Tibial nerve (tissue), 4 donors: ENCODE measurements around the gene SLC22A12. TPM values are rescaled to one million over a fixed set of nuclear protein-coding genes. Genes with fewer than 3 reads are reported as not detected.

Experiments used
- DNase-seq, 2 donors: peaks; one replicate each; pipeline ENCODE4 v3.0.0-alpha.2; 2019; ENCODE audit warnings: low spot score in 2 of 2
- H3K27ac ChIP-seq, 4 donors: fragments of 200-600 bp; sonication (generic) in 3 of 4; one replicate each; pipeline ENCODE4 v1.5.1; 2017 to 2019; ENCODE audit warnings: mild to moderate bottlenecking in 1 of 4
- H3K27me3 ChIP-seq, 2 donors: fragments of 200-600 bp; sonication (generic) in 1 of 2; one replicate each; pipeline versions ENCODE4 v1.5.1 to v1.6.0; 2017 to 2019
- H3K36me3 ChIP-seq, 3 donors: fragments of 200-600 bp; sonication (generic); one replicate each; pipeline ENCODE4 v1.5.1; 2018 to 2019
- H3K4me1 ChIP-seq, 4 donors: fragments of 200-600 bp; sonication (generic) in 3 of 4; one replicate each; pipeline ENCODE4 v1.5.1; 2017 to 2019
- H3K4me3 ChIP-seq, 4 donors: fragments of 200-600 bp; sonication (generic) in 3 of 4; one replicate each; pipeline ENCODE4 v1.5.1; 2017 to 2019; ENCODE audit warnings: mild to moderate bottlenecking in 1 of 4, moderate library complexity in 1 of 4
- H3K9me3 ChIP-seq, 4 donors: fragments of 200-600 bp; sonication (generic) in 3 of 4; one replicate each; pipeline ENCODE4 v1.5.1; 2017 to 2019
- CTCF ChIP-seq, 5 experiments: fragments of 200-600 bp in 3 of 5; fragments of 450-650 bp in 2 of 5; sonication (generic) in 3 of 5; IDR thresholded peaks; one replicate each; pipeline ENCODE4 v1.5.1; 2016 to 2019; ENCODE audit warnings: antibody characterized with exemption in 5 of 5, mild to moderate bottlenecking in 3 of 5, moderate library complexity in 2 of 5
- EP300 ChIP-seq, 2 donors: sonication (generic); formaldehyde crosslinking; IDR thresholded peaks; one replicate each; pipeline ENCODE4 v1.6.1; 2017; ENCODE audit warnings: antibody characterized with exemption in 2 of 2, mild to moderate bottlenecking in 1 of 2
- POLR2A ChIP-seq, 2 donors: fragments of 450-650 bp; IDR thresholded peaks; one replicate each; pipeline ENCODE4 v1.6.1; 2017; ENCODE audit warnings: antibody characterized with exemption in 2 of 2, mild to moderate bottlenecking in 2 of 2, moderate library complexity in 2 of 2
- WGBS, 2 donors: methylation state at CpG; one replicate each; pipeline ENCODE4 v1.1.5; 2018; 5-methylcytosine and 5-hydroxymethylcytosine counted together
- total RNA-seq, 4 donors: library from RNA; depleted of rRNA; stranded (reverse); fragments of >200 nt; gene quantifications; one replicate each; pipeline ENCODE4 v1.1.0, GENCODE V29; 2016

The SLC22A12 gene
- total RNA-seq, 4 donors from 2014 or later: 0.30 TPM; not detected in 3

DNA sequence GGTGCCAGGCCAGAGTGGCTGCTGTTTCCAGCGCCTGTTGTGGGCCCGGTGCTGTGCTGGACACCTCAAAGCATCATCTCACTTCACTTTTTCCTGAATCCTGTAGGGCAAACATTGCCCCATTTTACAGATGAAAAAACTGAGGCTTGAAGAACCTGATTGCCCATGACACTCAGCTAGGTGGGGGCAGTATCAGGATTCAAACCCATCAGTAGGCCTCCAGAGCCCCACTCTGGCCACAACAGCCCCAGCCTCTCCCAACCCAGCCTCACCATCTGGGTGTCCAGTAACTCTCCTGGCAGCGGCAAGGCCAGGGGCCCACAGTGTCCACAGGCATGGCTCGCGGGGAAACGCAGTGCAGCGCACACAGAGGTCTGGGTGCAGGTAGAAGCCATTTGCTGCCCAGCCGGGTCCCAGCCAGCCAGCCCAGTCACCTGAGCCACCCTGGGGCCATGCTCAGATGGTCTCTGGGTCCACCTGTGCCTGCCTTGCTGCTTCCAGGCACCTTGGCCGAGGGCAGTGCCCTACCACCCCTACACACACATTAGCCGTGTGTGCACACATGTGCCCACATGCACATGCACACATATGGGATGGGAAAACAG, 11.5 kb downstream of the SLC22A12 start:
- H3K9me3 ChIP-seq: no peaks in the 10 kb centered on the region
- H3K4me1 ChIP-seq: peaks cover 0 to 9% (median 0%) of the 10 kb centered on the region in 4 donors
- no peak for TF ChIP-seq POLR2A (IDR thresholded peaks at IDR 0.05)
- TF ChIP-seq CTCF (IDR thresholded peaks at IDR 0.05): no peak
- no peak for TF ChIP-seq EP300 (IDR thresholded peaks at IDR 0.05)
- H3K27me3 ChIP-seq: peaks cover 0 to 7% of the 10 kb centered on the region in 2 donors
- H3K36me3 ChIP-seq: no peaks in the 10 kb centered on the region
- H3K27ac ChIP-seq: no peak overlapping the region
- WGBS, 2 donors: 82 to 91% methylated on average over 5 to 9 of the region's 10 CpGs
- H3K4me3 ChIP-seq: no peak overlapping the region
- DNase-seq: no peak

- 83 to 87% methylated on average over 6 to 10 of the region's 10 CpGs for WGBS, 2 donors
- no peak overlapping the region for H3K27ac ChIP-seq
- no peak for DNase-seq
- H3K4me3 ChIP-seq: no peak overlapping the region
- peaks cover 0 to 8% of the 10 kb centered on the region in 2 donors for H3K27me3 ChIP-seq
- no peaks in the 10 kb centered on the region for H3K9me3 ChIP-seq
- peaks cover 0 to 16% (median 0%) of the 10 kb centered on the region in 4 donors for H3K4me1 ChIP-seq
- TF ChIP-seq EP300 (IDR thresholded peaks at IDR 0.05): no peak
- TF ChIP-seq POLR2A (IDR thresholded peaks at IDR 0.05): no peak
- no peak for TF ChIP-seq CTCF (IDR thresholded peaks at IDR 0.05)
- H3K36me3 ChIP-seq: no peaks in the 10 kb centered on the region
These were observed 12.5 kb downstream of the SLC22A12 start for GRCh38 chr11:64603411-64604110.

- H3K27me3 ChIP-seq: peaks cover 0 to 8% of the 10 kb centered on the region in 2 donors
- TF ChIP-seq EP300 (IDR thresholded peaks at IDR 0.05) (no peak), CTCF (IDR thresholded peaks at IDR 0.05) (no peak), POLR2A (IDR thresholded peaks at IDR 0.05) (no peak)
- H3K27ac ChIP-seq: no peak overlapping the region
- H3K9me3 ChIP-seq: no peaks in the 10 kb centered on the region
- no peak overlapping the region for H3K4me3 ChIP-seq
- WGBS, 2 donors: 67 to 74% methylated on average over 7 of the region's 7 CpGs
- DNase-seq: no peak
- H3K36me3 ChIP-seq: no peaks in the 10 kb centered on the region
- peaks cover 0 to 20% (median 0%) of the 10 kb centered on the region in 4 donors for H3K4me1 ChIP-seq
These were observed 13.6 kb downstream of the SLC22A12 start for GRCh38 chr11:64604458-64605243.

GRCh38 chr11:64605244-64605560, 14.2 kb downstream of the SLC22A12 start:
- no peak overlapping the region for H3K4me3 ChIP-seq
- no peak for TF ChIP-seq EP300 (IDR thresholded peaks at IDR 0.05)
- TF ChIP-seq CTCF (IDR thresholded peaks at IDR 0.05): no peak
- no peak for TF ChIP-seq POLR2A (IDR thresholded peaks at IDR 0.05)
- DNase-seq: no peak
- no peak overlapping the region for H3K27ac ChIP-seq
- H3K4me1 ChIP-seq: peaks cover 0 to 20% (median 0%) of the 10 kb centered on the region in 4 donors
- H3K36me3 ChIP-seq: no peaks in the 10 kb centered on the region
- no peaks in the 10 kb centered on the region for H3K9me3 ChIP-seq
- peaks cover 0 to 8% of the 10 kb centered on the region in 2 donors for H3K27me3 ChIP-seq
- whole genome bisulfite sequencing, 2 donors: 58 to 67% methylated on average over 9 to 10 of the region's 10 CpGs
